Measurements from ENCODE around the gene SYT10.
"Not testable (repeated sequence)": the region's sequence is repeated elsewhere in the genome, so short reads cannot be mapped to it uniquely, and the experiment has no call there.

SYT10 gene

GRCh38 chr12:33349791-33350190 is 89.8 kb downstream of the SYT10 start:
- no peak for DNase-seq (ENCODE audit: low read depth in 2 of 2)

- DNase-seq (ENCODE audit: low read depth in 2 of 2): not testable (repeated sequence)
Measured at GRCh38 chr12:33331961-33332398, 107.6 kb downstream of the SYT10 start.

GRCh38 chr12:33330940-33331339 is 108.7 kb downstream of the SYT10 start:
- DNase-seq (ENCODE audit: low read depth in 2 of 2): no peak
